Stimulated activated CD4-positive, alpha-beta T cell treated with anti-CD3 and anti-CD28 coated beads, Interleukin-12 subunit alpha, Interleukin-12 subunit beta, amount 100 ng/mL, for 48 hours (primary cell): ENCODE measurements around the gene PTP4A1.
A peak's percentile ranks its signal among the peaks of the same experiment; 100 is the strongest.
"Not testable (repeated sequence)": the region's sequence is repeated elsewhere in the genome, so short reads cannot be mapped to it uniquely, and the experiment has no call there.

Experiments
- DNase-seq, 3 donors: peaks; one replicate each; pipeline ENCODE4 v3.0.0-alpha.2; 2020; ENCODE audit warnings: low read depth in 2 of 3, low spot score in 1 of 3

The PTP4A1 gene

DNA sequence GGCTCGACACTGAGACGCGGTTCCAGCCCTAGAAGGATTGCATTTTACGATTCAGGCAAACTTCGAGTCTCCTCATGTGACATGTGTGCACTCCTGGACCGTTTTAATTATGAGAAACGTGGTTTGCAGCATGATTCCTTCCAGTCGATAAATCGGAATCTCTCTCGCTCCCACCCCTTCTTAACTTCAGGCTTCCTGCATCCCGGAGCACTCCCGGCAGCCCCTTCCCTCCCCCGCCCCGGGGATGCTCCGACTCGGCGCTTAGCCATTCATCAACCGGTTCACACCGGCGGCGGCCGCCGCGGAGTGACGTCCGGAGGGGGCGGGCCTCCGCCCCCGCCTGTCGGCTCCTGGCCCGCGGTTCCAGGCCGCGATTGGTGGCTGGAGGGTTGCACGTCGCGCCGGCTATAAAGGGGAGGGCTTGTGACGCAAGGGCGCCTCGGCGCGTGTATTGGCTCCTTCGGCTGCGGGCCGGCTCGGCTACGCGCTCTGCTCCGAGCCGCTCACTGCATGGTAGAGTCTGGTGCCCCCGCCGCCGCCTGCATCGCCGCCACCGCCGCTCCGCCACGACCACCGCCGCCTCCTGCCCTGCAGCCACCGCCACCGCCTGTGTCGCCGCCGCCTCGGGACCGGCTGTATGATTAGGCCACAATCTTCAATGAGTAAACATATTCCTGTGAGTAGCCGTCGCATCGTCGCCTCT lies at the start of gene PTP4A1, which contains the start of gene LOC128125822:
PTP4A1 (plus strand) TSS at position 437 of the 703 bp plus-strand sequence. CDS start 4,401 bp downstream, outside the sequence.
LOC128125822 (plus strand) TSS at position 437 of the 703 bp plus-strand sequence.
- DNase-seq, result peak; percentile 88 to 95 (median 94)

GRCh38 chr6:63522911-63523287 lies 49.4 kb upstream of the PTP4A1 start:
- DNase-seq, result not testable (repeated sequence)

GRCh38 chr6:63523630-63524029 lies 48.6 kb upstream of the PTP4A1 start:
- DNase-seq, result no peak

- no peak for DNase-seq
Measured at GRCh38 chr6:63525186-63525878, 46.9 kb upstream of the PTP4A1 start.

GRCh38 chr6:63526931-63527330 lies 45.3 kb upstream of the PTP4A1 start:
- no peak for DNase-seq

GRCh38 chr6:63527658-63528514 lies 44.4 kb upstream of the PTP4A1 start:
- no peak for DNase-seq

GRCh38 chr6:63529498-63529897 lies 42.8 kb upstream of the PTP4A1 start:
- DNase-seq, result no peak

DNA sequence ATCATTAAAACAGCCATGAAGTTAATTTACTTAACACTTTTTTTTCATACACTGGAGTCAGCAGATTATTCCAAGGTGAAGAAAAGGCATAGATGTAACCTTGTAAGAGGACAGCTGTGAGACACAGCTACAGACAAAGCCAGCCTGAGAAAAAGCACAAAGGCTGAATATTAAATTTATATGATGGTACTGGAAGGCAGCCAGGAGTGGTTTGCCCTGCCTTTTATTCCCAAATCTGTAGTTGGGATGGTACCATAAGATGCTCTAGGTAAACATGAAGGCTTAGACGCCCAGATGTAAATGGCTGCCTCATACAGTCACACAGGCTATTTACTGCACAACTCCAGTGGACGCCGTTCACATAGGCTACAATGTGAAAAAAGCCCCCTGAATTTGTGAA lies 42.1 kb upstream of the PTP4A1 start:
- no peak for DNase-seq

DNA sequence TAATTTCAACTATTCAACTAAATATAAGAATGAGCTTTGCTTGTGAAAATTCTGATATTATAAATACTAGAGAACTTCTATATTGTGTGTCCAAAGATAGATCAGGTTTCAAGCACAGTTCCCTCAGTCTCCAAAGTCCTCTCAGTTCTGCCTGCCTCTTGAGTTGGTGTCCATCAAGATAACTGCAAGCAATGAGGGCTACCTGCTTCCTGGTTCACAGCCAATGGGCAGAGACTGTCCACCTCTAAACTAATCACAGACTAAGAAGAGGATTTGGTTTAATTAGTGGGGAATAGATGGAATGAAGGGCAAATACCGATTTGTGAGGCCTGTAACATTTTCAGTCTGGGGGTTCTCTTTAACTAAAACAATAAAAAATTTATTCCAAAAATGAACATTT lies 41.3 kb upstream of the PTP4A1 start:
- no peak for DNase-seq

DNA sequence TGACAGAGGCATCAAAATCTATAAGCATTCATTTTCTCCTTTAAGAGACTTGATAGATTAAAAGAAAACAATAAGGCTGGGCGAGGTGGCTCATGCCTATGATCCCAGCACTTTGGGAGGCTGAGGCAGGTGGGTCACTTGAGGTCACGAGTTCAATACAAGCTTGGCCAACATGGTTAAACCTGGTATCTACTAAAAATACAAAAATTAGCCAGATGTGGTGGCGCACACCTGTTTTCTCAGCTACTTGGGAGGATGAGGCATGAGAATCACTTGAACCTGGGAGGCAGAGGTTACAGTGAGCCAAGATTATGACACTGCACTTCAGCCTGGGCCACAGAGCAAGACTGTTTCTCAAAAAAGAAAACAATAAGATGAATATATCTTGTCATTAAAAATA lies 39.3 kb upstream of the PTP4A1 start:
- no peak for DNase-seq

- no peak for DNase-seq
Measured at GRCh38 chr6:63533952-63534351, 38.3 kb upstream of the PTP4A1 start.

DNA sequence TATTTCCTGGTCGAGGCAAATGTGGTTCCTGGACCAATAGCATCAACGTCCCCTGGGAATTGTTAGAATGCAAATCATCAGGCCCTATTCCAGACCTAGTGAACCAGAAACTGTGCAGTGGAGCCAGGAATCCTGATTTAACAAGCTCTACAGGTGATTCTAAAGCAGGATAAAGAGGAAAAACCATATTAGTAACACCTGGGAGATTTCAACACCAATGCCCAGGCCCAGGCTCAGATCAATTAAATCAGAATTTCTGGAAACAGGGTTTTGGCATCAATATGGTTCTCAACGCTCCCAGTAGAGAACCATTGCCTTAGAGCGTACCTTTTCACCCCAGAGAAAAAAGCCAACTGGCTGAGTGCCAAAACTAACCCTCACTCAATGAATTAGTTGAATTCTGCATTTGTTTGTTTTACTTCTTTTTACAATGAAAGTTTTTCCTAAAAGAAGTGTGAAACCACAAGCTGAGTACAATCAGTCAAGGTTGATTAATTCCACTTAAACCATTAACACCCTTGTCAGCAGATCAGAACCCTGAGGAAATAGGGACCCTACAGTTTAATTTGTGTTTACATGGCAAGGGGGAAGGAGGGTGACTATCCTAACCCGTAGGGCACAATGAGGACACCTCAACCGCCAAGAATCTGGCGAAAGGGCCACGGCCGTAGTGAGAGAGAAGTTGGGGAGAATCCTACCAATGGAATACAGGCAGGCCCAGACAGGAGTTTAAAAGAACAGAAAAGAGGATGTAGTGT lies 34.9 kb upstream of the PTP4A1 start:
- no peak for DNase-seq

DNA sequence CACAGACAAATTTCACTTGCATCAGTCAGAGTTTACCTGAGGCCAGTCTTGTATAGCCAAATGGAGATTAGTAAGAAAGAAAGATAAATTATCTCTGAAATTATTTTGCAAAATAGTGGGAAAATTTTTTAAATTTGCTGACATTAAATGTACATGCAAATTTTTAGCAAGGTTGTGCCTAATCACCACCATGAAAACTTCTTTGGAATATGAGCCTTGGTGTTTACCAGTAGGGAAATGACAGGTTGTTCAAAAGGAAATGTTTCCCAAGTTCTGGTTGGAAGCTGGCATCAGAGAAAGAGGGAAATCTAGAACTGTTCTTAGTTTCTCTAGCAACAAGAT lies 34.4 kb upstream of the PTP4A1 start:
- no peak for DNase-seq

DNA sequence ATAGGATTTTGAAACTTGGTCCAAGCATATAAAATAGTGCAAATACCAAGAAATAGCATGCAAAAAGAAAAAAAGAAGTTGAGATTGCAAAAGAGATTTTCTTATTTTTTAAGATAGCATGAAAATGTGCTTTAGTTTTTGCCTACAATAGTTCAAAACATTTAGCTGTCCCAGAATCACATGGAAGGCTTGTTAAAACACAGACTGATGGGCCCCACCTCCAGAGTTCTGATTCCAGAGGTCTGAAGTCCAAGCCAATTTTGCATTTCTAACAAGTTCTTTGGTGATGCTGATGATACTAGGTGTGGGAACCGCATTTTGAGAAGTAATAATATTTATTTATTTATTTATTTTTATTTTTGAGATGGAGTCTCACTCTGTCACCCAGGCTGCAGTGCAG lies 33.7 kb upstream of the PTP4A1 start:
- no peak for DNase-seq

DNA sequence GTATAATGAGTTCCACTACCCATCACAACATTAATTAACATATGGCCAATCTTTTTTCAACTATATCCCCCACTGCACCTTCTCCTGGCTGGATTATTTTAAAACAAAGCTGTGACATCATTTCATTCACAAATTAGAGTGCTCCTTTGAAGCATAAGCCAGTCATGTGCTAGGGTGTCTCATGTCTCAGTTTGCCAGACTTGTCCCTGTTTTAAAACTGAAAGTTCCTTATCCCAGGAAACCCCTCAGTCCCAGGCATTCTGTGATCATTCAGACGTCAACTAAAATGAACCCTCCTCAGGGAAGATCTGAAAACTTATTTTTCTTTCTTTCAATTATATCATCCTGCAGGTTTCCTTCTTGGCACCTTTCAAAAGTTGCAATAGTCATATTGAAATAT lies 29.3 kb upstream of the PTP4A1 start:
- DNase-seq, result no peak

GRCh38 chr6:63543982-63544381 lies 28.3 kb upstream of the PTP4A1 start:
- DNase-seq, result no peak

GRCh38 chr6:63546236-63546635 lies 26.0 kb upstream of the PTP4A1 start:
- DNase-seq, result no peak

DNA sequence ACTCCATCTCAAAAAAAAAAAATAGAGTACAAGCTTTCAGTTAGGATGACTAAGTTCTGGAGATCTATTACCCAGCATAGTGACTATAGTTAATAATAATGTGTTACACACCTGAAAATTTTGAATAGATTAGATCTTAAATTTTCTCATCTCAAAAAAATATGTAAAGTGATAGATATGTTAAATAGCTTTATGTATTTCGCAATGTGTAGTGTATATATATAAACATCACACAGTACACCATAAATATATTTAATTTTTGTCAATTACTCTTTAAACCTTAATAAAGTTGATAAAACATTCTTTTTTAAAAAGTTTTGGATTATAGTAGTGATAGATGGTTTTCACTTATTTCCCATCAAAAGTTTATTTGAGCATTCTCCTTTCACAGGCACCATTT lies 25.6 kb upstream of the PTP4A1 start:
- no peak for DNase-seq

DNA sequence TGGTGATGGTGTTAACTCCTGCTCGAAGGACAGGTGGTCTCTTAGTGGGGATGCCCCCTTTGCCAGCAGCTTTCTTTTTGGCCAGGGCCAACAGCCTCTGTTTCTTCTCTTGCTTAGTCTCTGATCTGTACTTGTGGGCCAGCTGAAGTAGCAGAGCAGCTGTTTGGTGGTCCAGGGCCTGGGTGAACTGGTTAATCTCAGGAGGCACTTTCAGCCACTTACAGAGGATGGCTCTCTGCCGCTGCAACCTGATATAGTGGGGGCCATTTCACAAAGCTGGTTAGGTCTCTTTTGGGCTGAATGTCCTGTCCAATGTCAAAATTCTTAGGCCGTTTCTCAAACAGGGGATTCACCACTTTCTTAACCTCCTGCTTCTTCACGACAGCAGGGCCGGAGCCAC lies 23.2 kb upstream of the PTP4A1 start:
- no peak for DNase-seq

DNA sequence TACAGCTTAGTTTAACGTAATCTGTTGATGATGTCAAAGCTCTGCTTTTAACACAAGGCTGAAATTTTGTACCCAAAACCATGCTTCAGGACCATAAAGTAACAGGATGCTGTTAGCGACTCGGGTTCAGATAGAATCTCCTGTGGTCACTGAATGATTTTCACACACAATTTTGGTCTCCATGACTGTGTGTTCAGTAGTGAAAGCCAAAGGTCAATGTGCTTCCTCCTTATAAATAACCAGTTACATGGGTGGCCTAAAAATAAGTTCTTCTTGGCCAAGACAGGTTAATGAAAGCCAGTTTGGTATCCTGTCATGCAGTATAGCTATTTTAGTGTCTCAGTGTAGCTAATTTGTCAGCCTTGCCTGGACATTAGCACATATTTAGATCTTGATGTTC lies 19.1 kb upstream of the PTP4A1 start:
- DNase-seq, result no peak

DNA sequence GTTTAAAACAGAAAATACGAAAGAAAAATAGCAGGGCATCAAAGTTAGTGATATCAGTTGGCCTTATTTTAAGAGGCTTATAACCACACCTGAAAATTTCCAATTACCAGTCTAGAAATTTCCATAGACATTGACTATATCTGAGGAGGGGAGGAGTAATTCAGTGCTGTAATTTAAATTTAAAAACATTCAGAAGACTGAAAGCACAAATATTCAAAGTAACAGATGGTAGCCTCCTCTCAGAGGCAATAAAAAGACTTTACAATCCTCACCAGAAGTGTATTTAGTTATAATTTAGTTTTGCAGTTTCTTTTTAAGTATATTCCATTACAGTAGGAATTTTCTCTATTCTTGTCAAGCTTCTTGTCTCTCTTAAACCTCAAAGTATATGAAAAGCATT lies 18.4 kb upstream of the PTP4A1 start:
- DNase-seq, result no peak
